ENCODE measurements around the gene RNF11. TPM values are rescaled to one million over a fixed set of nuclear protein-coding genes. Genes with fewer than 3 reads are reported as not detected.

RNF11 gene
- total RNA-seq, 1 donor from 2014 or later = 94.0 TPM

DNA sequence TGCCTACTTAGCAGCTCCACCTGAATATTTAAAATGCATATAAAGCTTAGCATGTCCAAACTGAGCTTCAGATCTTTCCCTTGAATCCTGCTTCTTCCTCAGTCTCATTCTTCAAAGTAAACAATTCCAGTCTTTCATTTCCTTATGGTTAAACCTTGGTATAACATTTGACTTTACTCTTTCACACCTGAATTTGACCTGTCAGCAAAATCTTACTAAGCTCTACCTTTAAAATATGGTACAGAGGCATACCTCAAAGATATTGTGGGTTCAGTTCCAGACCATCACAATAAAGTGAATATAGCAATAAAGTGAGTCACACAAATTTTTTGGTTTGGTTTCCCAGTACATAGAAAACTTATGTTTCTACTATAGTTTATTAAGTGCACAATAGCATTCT is 42.5 kb upstream of the RNF11 start:
- no peaks in the 10 kb centered on the region for H3K4me1 ChIP-seq
- no peaks in the 10 kb centered on the region for H3K9me3 ChIP-seq
- H3K36me3 ChIP-seq = no peaks in the 10 kb centered on the region
- H3K4me3 ChIP-seq = no peak overlapping the region
- TF ChIP-seq, protein P1, sequence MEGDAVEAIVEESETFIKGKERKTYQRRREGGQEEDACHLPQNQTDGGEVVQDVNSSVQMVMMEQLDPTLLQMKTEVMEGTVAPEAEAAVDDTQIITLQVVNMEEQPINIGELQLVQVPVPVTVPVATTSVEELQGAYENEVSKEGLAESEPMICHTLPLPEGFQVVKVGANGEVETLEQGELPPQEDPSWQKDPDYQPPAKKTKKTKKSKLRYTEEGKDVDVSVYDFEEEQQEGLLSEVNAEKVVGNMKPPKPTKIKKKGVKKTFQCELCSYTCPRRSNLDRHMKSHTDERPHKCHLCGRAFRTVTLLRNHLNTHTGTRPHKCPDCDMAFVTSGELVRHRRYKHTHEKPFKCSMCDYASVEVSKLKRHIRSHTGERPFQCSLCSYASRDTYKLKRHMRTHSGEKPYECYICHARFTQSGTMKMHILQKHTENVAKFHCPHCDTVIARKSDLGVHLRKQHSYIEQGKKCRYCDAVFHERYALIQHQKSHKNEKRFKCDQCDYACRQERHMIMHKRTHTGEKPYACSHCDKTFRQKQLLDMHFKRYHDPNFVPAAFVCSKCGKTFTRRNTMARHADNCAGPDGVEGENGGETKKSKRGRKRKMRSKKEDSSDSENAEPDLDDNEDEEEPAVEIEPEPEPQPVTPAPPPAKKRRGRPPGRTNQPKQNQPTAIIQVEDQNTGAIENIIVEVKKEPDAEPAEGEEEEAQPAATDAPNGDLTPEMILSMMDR (IDR thresholded peaks at IDR 0.05) = no peak
- H3K27ac ChIP-seq = no peak overlapping the region
- DNase-seq = no peak
- no peak for ATAC-seq
- no peaks in the 10 kb centered on the region for H3K27me3 ChIP-seq
- intact Hi-C loops (cut with DNase I) = no loop called here

- ATAC-seq (no peak), DNase-seq (no peak)
- Histone ChIP-seq H3K27ac (no peak overlapping the region), H3K36me3 (no peaks in the 10 kb centered on the region), H3K4me1 (no peaks in the 10 kb centered on the region), H3K4me3 (no peak overlapping the region), H3K9me3 (no peaks in the 10 kb centered on the region), H3K27me3 (no peaks in the 10 kb centered on the region)
- intact Hi-C loops (cut with DNase I) = no loop called here
- TF ChIP-seq, protein P1 (IDR thresholded peaks at IDR 0.05) = no peak
Measured at GRCh38 chr1:51203121-51203873, 32.8 kb upstream of the RNF11 start.

- no peaks in the 10 kb centered on the region for H3K9me3 ChIP-seq
- H3K36me3 ChIP-seq = no peaks in the 10 kb centered on the region
- no peaks in the 10 kb centered on the region for H3K27me3 ChIP-seq
- no peak for ATAC-seq
- intact Hi-C loops (cut with DNase I) = no loop called here
- no peaks in the 10 kb centered on the region for H3K4me1 ChIP-seq
- no peak overlapping the region for H3K27ac ChIP-seq
- TF ChIP-seq, protein P1 (IDR thresholded peaks at IDR 0.05) = no peak
- no peak overlapping the region for H3K4me3 ChIP-seq
- no peak for DNase-seq
Measured at GRCh38 chr1:51203874-51204245, 32.2 kb upstream of the RNF11 start.

- Histone ChIP-seq H3K4me3 (no peak overlapping the region), H3K4me1 (peaks cover 9% of the 10 kb centered on the region), H3K36me3 (no peaks in the 10 kb centered on the region), H3K27me3 (no peaks in the 10 kb centered on the region), H3K9me3 (no peaks in the 10 kb centered on the region), H3K27ac (no peak overlapping the region)
- DNase-seq (no peak), ATAC-seq (no peak)
- intact Hi-C loops (cut with DNase I) = no loop called here
- TF ChIP-seq, protein P1 (IDR thresholded peaks at IDR 0.05) = no peak
Measured at GRCh38 chr1:51210055-51210454, 26.0 kb upstream of the RNF11 start.

- Histone ChIP-seq H3K36me3 (no peaks in the 10 kb centered on the region), H3K9me3 (no peaks in the 10 kb centered on the region), H3K27ac (no peak overlapping the region), H3K27me3 (no peaks in the 10 kb centered on the region), H3K4me1 (peaks cover 9% of the 10 kb centered on the region), H3K4me3 (no peak overlapping the region)
- intact Hi-C loops (cut with DNase I) = no loop called here
- TF ChIP-seq, protein P1 (IDR thresholded peaks at IDR 0.05) = no peak
- ATAC-seq = no peak
- DNase-seq = no peak
Measured at GRCh38 chr1:51210676-51211075, 25.4 kb upstream of the RNF11 start.
